Testis (tissue), 2 donors: ENCODE measurements around the gene KCNK18.

Experiments used
- POLR2A ChIP-seq: fragments of 450-650 bp; IDR thresholded peaks from one replicate; pipeline ENCODE4 v1.6.1; 2017; ENCODE audit warnings: antibody characterized with exemption, mild to moderate bottlenecking, moderate library complexity
- TF ChIP-seq, protein P1 (sequence below), 3 experiments: fragments of 450-650 bp in 2 of 3; fragments of 200-600 bp in 1 of 3; sonication (generic) in 1 of 3; IDR thresholded peaks; one replicate each; pipeline ENCODE4 v1.5.1; 2016 to 2019; ENCODE audit warnings: antibody characterized with exemption in 3 of 3, mild to moderate bottlenecking in 2 of 3, moderate library complexity in 1 of 3

DNA sequence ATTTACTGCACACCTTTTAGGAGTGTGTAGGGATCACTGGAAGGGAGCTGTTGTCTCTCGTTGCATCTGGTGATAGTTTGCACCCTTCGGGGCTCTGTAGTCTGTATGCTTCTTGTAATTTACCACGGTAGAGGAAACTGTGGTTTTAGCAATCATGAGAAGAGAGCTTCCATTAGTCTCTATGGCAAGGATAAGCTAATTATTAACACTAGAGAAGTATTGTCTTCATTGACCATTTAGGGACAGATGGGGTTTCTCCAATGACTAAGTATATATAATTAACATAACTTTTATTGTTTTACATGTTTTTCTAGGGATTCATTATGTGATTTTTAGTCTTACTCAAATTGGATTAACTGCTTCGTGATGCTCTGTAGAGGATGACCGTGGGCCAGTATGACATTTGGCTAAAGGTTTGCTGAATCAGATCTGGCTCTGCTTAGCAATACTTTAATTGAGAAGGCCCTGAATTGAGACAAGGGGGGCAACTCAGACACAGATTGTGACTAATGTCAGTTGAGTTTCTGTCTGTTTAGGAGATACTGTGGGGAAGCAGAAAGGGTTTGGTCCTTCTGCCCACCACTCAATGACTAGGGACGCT lies 52.3 kb downstream of the KCNK18 start:
- TF ChIP-seq POLR2A: no peak
- TF ChIP-seq, protein P1, sequence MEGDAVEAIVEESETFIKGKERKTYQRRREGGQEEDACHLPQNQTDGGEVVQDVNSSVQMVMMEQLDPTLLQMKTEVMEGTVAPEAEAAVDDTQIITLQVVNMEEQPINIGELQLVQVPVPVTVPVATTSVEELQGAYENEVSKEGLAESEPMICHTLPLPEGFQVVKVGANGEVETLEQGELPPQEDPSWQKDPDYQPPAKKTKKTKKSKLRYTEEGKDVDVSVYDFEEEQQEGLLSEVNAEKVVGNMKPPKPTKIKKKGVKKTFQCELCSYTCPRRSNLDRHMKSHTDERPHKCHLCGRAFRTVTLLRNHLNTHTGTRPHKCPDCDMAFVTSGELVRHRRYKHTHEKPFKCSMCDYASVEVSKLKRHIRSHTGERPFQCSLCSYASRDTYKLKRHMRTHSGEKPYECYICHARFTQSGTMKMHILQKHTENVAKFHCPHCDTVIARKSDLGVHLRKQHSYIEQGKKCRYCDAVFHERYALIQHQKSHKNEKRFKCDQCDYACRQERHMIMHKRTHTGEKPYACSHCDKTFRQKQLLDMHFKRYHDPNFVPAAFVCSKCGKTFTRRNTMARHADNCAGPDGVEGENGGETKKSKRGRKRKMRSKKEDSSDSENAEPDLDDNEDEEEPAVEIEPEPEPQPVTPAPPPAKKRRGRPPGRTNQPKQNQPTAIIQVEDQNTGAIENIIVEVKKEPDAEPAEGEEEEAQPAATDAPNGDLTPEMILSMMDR (IDR thresholded peaks at IDR 0.05): no peak
